ENCODE results near the gene GNAT3. TPM values are rescaled to one million over a fixed set of nuclear protein-coding genes. Genes with fewer than 3 reads are reported as not detected.

Gene GNAT3
- total and polyA plus RNA-seq, 2 of the 8 experiments (the other 6 are each of a cell fraction or from before 2014, with no cell fraction given) = not detected

- Histone ChIP-seq H3K79me1 (ENCODE audit: low read depth, low read length) (no peaks in the 10 kb centered on the region), H4K5ac (ENCODE audit: insufficient read length, low read depth, low read length) (no peak overlapping the region), H4K91ac (replicated peaks; ENCODE audit: insufficient read length, low read length) (no peak overlapping the region), H3K14ac (ENCODE audit: insufficient read length) (no peak overlapping the region), H4K20me1 (replicated peaks in 1 of 2; ENCODE audit: control insufficient read depth in 1 of 2, insufficient read depth in 2 of 2, low read length in 2 of 2) (no peaks in the 10 kb centered on the region), H2BK20ac (ENCODE audit: low read length) (no peak overlapping the region), H3K18ac (ENCODE audit: extremely low read depth, low read length) (no peak overlapping the region), H2BK5ac (ENCODE audit: low read depth, low read length) (no peak overlapping the region), H2BK120ac (replicated peaks; ENCODE audit: low read depth, low read length) (no peak overlapping the region), H3K4me2 (ENCODE audit: insufficient read depth in 1 of 2, low read depth in 2 of 2, low read length in 2 of 2) (no peak overlapping the region), H2BK15ac (ENCODE audit: low read length) (no peak overlapping the region), H3K4me3 (ENCODE audit: extremely low read depth in 1 of 4, insufficient read depth in 2 of 4, low read depth in 3 of 4, low read length in 4 of 4) (no peak overlapping the region), H3K23me2 (ENCODE audit: low read depth, low read length) (no peaks in the 10 kb centered on the region), H3K27me3 (replicated peaks in 1 of 4; ENCODE audit: control insufficient read depth in 3 of 4, extremely low read depth in 1 of 4, insufficient read depth in 3 of 4, low read length in 3 of 4) (no peaks in the 10 kb centered on the region), H3K9me3 (ENCODE audit: insufficient read depth in 2 of 2, low read depth in 1 of 2, low read length in 1 of 2) (no peaks in the 10 kb centered on the region), H3K56ac (replicated peaks; ENCODE audit: insufficient read length, low read depth, low read length) (no peak overlapping the region), H2AK5ac (ENCODE audit: low read depth, low read length) (no peak overlapping the region), H2BK12ac (ENCODE audit: low read depth, low read length) (no peak overlapping the region), H3K23ac (ENCODE audit: insufficient read length) (no peak overlapping the region), H4K8ac (ENCODE audit: extremely low read depth, insufficient read depth, low read length) (no peak overlapping the region), H2AFZ (ENCODE audit: low read length) (no peak overlapping the region), H3K4ac (replicated peaks; ENCODE audit: insufficient read length, low read depth, low read length) (no peak overlapping the region), H3K4me1 (replicated peaks in 1 of 4; ENCODE audit: control insufficient read depth in 3 of 4, insufficient read depth in 4 of 4, low read length in 3 of 4) (no peaks in the 10 kb centered on the region), H3K9ac (replicated peaks in 1 of 4; ENCODE audit: extremely low read depth in 1 of 4, low read depth in 3 of 4, low read length in 3 of 4) (no peak overlapping the region), H3K36me3 (ENCODE audit: control insufficient read depth in 2 of 4, insufficient read depth in 4 of 4, low read length in 3 of 4) (no peaks in the 10 kb centered on the region), H3K79me2 (ENCODE audit: control insufficient read depth in 1 of 2, insufficient read depth in 2 of 2, low read length in 2 of 2) (no peaks in the 10 kb centered on the region), H3K27ac (ENCODE audit: low read depth, low read length) (no peak overlapping the region; the same call in 1 of the 2 replicates)
- no peak for TF ChIP-seq SP2 (IDR thresholded peaks at IDR 0.05; ENCODE audit: low read length)
- no peak for TF ChIP-seq POLR2AphosphoS5 (IDR thresholded peaks at IDR 0.05; ENCODE audit: low read depth, low read length)
- no peak for FAIRE-seq
- WGBS, 2 experiments (ENCODE audit: extremely low coverage in 1 of 2, insufficient coverage in 1 of 2, insufficient read length in 1 of 2, insufficient replicate concordance in 2 of 2, low coverage in 1 of 2, low lambda C conversion rate in 2 of 2, missing lambda C conversion rate in 1 of 2) = 96% methylated on average over 2 of the region's 2 CpGs; no CpG with 5 or more reads in 1 of the 2 experiments
- DNase-seq (ENCODE audit: low read depth in 1 of 2, low spot score in 2 of 2) = no peak
- ChIA-PET CTCF (ENCODE audit: partially characterized antibody) (interaction anchor here (0.6 kb wide), 1 partner anchor 108 kb away, joined by 3 read pairs; no protein-coding TSS in a partner anchor), POLR2A (ENCODE audit: partially characterized antibody) (no interaction called here)
These were observed 24.6 kb upstream of the GNAT3 start for GRCh38 chr7:80536426-80536825.

Data from H1 (cell line).